GM19239 (cell line): ENCODE measurements around the gene ATP5MG.
A peak's percentile ranks its signal among the peaks of the same experiment; 100 is the strongest.
"Not testable (repeated sequence)": the region's sequence is repeated elsewhere in the genome, so short reads cannot be mapped to it uniquely, and the experiment has no call there.

Experiments used
- DNase-seq: peaks from one replicate; pipeline ENCODE4 v3.0.0; 2011; ENCODE audit warnings: low spot score; ENCODE audit not compliant: insufficient read length
- FAIRE-seq: peaks from 2 replicates; lab custom pipeline; 2011; peaks lifted over from hg19 to GRCh38; lab: Jason Lieb, UNC

Gene ATP5MG

DNA sequence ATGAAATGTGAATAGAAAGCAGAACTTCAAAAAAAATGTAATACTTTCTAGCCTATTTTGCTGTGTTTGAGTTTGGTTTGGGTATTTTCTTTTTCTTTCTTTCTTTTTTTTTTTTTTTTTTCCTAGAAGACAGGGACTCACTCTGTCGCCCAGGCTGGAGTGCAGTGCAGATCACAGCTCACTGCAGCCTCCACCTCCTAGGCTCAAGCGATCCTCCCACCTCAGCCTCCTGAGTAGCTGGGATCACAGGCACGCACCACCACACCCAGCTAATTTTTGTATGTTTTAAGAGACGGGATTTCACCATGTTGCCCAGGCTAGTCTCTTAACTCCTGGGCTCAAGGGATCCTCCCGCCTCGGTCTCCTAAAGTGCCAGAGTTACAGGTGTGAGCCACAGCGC lies 1.2 kb downstream of the ATP5MG start:
- DNase-seq, FAIRE-seq: not testable (repeated sequence)

DNA sequence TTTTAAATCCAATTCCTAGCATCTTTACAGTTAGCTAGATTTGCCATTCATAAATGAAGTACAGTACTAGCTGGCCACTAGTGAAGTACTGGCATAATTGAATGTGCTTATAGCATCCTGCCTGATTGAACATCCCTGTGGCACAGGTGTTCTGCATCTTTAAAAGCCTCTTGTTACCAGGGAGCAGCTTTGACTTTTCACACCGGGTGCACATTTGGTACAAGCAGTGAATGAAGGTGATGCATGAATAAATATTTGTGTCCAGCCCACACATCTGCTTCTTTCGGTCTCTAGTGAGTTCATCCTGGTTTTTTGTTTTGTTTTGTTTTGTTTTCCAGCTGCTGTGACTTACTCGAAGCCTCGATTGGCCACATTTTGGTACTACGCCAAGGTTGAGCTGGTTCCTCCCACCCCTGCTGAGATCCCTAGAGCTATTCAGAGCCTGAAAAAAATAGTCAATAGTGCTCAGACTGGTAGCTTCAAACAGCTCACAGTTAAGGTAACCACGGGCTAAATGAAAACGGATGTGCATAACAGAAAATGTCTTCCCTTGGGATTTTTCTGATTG lies 5.3 kb downstream of the ATP5MG start:
- DNase-seq (no peak), FAIRE-seq (peak; percentile 76)

DNA sequence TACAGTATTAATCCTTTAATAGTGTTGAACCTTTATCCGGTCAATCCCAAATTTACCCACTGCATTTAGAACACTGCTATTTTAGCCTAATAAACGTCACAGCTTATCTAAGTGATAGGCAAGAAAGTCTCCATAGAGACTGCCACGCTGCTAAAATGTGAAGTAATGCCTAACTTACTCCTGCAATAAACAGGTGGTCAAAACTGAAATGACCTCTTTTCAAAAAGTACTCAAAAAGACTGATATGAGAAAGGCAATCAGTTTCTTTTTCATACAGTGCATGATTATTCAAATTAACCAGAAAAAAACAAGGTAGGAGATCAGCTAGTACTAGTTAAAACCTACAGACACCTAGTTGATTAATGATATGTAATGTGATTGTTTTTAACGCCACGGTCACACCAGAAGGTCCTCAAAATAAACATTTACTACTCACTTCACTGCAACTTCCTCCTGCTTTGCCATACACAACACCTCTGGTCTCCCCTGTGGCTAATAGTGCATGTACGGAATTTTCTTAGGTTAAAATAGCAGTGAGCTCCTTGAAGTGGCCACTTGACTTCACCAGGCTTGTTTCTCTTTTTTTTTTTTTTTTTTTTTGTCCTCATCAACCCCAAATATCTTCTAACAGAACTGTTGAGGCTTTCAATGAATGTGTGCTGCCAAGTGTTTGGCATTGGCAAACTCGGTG lies 8.8 kb downstream of the ATP5MG start:
- DNase-seq (no peak), FAIRE-seq (peak; percentile 75)

DNA sequence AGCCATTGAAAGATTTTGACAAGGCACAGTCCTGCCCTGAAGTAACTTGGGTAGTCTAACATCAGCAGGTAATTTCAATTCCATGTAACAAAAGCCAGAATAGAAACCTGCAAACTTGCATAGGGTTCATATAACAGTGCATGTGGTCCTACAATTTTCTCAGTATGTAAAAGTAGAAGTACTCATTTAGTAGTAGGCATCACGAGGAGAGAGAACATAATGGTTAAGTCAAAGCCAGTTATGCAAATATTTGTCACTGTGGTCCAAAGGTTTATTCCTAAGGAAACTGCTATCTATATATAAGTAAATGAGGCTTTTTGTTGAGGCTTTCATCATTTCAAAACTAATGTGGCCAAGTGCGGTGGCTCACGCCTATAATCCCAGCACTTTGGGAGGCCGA lies 10.1 kb downstream of the ATP5MG start:
- FAIRE-seq, result no peak

DNA sequence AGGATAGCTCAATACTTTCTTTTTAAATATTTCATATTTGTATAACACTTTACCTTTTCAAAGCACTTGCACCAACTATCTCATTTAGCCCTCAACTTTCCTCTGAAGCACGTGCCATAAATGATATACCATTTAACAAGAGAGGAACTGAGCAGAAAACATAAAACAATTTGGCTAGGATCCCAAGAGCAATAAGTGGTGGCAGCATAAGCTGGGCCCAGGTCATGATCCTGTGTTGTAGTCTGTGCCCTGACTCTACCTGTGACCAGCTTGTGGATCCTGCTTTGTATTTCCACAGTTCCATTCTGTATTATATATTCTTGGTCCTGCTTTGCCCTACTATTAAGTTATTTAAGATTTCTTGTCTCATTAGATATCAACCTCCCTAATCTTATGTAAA lies 11.5 kb downstream of the ATP5MG start:
- no peak for DNase-seq
- FAIRE-seq, result no peak

More for the DNA sequence above, 10.1 kb downstream of the ATP5MG start:
- DNase-seq, result no peak

DNA sequence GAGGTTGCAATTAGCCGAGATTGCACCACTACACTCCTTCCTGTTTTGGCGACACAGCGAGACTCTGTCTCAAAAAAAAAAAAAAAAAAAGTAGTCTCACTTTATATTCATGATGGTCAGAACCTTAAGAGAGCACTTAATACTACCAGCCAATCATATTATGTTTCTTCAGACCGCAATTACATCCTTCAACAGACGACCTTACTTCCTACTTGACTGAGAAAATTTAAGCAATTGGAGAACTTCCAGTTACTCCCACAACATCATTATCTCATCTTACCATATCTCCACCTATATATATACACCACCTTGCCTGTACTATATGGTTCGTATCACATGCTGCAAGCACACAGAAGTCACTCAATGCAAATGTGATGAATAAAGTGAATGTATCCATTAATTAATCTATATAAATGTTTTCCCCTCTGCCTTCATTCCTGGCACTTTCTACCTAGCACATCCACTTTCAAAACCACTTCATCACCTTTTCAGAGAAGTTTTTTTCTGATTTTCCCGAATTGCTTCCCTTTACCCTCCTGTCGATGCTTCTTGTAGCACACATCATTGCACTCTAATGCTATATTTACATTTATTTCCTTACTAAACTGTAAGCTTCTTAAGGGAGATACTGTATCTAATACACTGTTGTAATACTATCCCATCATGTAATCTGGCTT lies 13.8 kb downstream of the ATP5MG start:
- no peak for DNase-seq
- FAIRE-seq, result no peak

DNA sequence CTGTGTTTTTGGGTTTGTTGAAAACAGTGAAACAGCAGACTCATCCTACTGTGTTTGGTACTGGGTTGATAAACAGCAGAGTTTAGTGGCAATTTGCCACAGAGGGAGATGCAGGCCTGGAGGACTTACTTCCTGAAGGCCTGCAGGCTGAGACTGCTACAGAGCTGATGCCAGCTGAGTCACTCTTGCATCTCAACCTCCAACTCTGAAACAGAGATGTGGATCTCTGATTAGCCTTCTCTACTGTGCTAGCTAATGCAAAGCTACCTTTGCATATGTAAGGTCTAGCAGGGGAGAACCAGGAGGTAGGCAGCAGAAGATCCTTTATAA lies 14.3 kb downstream of the ATP5MG start:
- FAIRE-seq (no peak), DNase-seq (no peak)

DNA sequence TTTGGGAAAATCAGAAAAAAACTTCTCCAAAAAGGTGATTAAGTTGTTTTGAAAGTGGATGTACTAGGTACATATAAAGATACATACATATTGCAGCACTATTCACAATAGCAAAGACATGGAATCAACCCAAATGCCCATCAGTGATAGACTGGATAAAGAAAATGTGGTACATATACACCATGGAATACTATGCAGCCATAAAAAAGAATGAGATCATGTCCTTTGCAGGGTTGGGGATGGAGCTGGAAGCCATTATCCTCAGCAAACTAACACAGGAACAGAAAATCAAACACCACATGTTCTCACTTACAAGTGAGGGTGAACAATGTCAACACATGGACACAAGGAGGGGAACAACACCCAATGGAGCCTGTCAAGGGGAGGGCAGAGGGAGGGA lies 15.5 kb downstream of the ATP5MG start:
- DNase-seq, FAIRE-seq: not testable (repeated sequence)

DNA sequence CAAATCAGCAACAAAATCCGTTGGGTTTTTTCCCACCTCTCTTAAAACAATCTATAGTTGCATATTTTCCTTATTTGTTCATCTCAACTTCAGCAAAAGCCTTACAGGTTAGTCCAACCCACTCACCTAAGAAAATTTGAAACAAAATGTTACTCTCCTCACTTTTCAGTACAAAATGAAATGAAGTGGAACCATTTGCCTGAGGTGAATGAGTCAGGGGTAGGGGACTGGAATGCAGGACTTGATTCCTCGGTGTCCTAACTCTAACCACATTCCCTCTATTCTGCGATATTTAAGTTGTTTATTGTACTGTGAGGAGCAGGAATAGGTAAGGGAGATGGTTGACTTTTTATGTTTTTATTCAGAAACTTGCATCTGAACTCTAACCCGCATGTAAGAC lies 16.4 kb downstream of the ATP5MG start:
- no peak for FAIRE-seq
- no peak for DNase-seq

DNA sequence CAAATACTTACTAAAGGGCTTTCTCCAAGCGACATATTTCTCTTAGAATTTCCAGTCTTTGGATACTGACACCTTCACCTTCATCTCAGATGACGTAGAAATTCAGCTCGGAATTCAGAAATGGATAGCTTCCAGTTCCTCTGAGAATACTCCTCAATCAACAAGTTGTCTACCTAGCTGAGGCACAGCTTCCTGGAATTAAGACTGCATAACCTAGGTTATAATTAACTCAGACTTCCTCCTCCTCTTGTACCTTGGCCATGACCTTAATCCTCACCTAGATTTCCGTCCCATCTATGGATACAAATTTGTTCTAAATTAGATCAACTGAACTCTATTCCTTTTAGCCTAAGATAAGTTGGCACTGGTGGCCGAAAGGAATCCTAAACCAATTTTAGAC lies 17.4 kb downstream of the ATP5MG start:
- FAIRE-seq (no peak), DNase-seq (no peak)

DNA sequence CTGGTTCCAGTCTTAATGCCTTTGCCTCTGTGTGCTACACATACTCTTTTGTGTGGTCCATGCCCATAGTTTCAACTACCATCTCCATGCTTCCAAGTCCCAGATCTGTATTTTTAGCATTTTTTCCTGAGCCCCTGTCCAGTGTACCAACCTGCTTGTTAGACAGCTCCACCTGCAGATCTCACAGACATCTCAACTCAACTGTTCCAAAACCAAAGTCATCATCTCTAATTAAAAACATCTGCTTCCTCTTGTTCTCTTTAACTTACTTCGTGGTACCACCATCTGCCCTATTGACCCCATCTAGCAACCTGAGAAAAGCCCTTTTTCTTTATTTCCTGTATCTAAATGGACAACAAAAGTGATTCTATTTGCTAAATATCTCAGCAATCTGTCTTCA lies 26.3 kb downstream of the ATP5MG start:
- FAIRE-seq (no peak), DNase-seq (no peak)

DNA sequence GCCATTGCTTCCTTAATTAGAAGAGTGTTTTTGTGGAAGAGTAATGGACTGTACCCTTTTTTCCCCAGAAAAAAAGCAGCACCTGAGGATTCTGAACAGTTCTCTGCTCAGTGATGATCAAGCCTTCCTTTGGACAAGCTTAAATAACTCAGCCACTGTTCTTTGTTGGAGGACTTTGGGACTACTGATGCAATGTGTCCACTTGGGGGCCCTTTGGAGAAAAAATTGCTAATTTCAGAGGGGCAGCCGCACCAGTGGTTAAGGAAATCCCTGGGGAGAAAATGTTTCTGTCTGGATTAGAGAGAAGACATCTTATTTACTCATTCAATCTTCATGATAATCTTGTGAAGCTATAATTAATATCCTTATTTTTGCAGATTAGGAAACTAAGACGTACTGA lies 29.6 kb downstream of the ATP5MG start:
- FAIRE-seq, result no peak

DNA sequence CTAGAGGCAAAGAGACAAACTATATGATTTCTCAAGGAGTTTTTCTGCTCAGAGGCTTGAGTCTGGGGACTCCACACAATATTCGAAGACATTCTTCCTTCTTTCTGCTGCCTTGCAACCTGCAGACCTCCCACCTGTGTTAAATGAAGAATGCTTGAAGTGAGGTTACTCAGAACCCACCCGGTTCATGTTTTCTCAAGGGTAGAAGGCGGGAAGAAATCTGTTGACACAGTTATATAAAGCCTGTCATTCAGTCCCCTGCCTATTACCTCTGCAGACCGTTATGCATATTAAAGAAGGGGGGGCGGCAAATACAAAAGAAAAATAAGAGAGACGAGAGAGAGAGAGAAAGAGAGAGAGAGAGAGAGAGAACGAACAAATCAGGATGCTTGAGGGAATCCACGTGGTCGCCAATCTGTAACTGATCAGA lies 32.7 kb downstream of the ATP5MG start:
- FAIRE-seq, result no peak

More for the DNA sequence above, 29.6 kb downstream of the ATP5MG start:
- no peak for DNase-seq

DNA sequence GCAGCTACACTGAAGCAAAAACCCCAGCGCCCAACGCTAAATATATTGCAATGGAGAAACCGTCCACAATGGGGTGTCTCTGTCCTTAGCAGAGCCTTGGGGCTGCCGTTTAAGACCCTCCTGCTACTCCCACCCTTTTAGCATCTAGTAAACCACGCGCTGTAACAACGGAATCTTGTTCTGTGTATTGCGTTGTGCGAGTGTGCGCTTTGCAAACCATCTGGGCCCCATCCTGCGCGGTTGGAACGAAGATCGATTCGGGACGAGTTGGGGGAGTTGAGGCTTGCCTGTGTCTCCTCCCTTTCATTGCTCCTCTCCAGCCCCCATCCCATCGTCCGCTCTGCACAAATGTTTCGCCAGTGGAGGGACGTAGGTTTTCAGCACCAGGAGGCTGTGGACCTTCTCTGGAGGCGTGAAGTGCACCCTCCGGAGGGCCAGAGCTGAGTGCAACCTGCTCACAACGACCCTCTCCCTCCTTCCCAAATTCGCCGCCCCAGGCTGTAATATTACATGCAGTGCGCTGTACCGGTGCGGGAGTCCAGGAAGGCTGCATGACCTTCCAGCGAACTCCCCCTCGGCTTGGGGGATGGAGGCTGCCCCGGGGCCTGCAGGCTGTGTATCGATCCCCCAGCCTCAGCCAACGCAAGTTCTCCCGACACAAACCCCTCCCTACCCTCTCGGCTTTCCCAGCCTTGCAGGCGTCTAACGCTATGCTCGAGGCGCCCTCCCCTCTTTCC lies 33.3 kb downstream of the ATP5MG start:
- peak; percentile 76 for FAIRE-seq
- no peak for DNase-seq

More for the DNA sequence above, 32.7 kb downstream of the ATP5MG start:
- no peak for DNase-seq

DNA sequence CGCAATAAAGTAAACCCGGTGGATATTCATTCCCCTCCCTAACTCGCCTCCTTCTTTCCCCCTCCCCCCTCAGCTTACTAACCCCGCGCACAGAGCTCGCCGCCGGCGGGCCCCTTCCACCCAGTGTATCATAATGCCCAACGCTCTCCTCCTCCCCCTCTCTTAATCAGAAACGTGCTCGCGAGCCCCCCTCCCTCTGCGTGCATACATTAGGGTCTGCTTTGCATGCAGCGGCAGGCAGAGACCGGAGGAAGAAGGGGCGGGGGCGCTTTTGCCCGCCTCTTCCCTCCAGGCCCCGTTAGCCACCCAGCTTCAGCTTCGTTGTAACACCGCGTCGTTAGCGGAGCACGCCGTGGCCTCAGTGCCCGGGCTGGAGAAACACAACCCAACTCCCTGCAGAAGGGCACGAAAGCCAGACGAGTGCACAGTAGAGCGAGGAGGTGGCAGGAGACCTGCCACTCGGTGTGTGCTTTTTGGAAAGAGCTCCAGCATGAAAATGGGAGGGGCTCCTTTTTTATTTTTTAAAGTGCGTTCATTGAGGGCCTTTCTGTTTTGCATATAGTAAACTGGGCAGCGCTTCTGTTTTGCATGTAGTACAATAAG lies 34.0 kb downstream of the ATP5MG start:
- DNase-seq (no peak), FAIRE-seq (peak; percentile 74)

DNA sequence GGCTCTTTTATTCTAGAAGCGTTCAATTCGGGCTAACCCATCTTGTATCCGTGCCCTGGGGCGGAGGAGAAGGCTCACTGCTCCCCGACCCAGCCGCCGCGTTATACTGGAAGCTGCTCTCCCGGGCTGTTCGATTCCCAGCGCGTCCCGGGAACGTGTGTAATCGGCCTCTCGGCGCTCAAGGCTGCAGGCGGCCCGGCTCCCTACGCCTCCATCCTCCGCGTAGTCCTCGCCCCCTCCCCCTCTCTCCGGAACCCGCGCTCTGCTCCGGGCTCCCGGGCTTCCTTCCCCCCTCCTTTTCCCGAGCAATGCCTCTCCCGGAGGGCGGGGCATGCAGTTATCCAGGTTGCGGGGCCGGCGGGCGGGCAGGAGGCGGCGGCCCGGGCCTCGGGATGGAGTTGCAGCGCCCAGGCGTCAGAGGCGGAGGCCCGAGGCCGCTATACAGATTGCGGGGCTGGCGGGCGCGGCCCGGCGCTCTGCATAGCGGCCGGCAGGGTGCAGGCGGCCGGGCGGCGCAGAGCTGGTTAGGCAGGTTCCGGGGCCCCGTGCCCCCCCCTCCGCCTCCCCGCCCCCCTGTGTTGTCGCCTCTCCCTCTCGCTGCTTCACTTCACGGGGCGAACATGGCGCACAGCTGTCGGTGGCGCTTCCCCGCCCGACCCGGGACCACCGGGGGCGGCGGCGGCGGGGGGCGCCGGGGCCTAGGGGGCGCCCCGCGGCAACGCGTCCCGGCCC lies 34.7 kb downstream of the ATP5MG start, which contains the start of gene KMT2A:
Gene KMT2A (plus strand): TSS at position 600 of the 732 bp plus-strand sequence. CDS start 21 bp downstream, at position 621.
- peak; percentile 77 for DNase-seq
- FAIRE-seq, result peak; percentile 70

DNA sequence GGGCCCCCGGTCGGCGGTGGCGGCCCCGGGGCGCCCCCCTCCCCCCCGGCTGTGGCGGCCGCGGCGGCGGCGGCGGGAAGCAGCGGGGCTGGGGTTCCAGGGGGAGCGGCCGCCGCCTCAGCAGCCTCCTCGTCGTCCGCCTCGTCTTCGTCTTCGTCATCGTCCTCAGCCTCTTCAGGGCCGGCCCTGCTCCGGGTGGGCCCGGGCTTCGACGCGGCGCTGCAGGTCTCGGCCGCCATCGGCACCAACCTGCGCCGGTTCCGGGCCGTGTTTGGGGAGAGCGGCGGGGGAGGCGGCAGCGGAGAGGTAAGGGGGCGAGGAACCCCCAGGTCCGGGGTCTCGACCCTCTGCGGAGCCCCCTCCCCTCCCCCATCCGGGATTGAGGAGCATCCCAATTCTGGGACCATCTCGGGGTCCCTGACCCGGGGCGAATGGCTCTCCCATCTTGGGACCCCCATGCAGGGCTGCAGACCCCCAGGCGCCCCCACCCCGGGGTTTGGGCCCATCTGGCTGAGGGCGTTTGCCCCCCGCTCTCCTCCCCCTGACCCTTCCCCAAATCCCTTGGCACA lies 35.3 kb downstream of the ATP5MG start:
- no peak for DNase-seq

DNA sequence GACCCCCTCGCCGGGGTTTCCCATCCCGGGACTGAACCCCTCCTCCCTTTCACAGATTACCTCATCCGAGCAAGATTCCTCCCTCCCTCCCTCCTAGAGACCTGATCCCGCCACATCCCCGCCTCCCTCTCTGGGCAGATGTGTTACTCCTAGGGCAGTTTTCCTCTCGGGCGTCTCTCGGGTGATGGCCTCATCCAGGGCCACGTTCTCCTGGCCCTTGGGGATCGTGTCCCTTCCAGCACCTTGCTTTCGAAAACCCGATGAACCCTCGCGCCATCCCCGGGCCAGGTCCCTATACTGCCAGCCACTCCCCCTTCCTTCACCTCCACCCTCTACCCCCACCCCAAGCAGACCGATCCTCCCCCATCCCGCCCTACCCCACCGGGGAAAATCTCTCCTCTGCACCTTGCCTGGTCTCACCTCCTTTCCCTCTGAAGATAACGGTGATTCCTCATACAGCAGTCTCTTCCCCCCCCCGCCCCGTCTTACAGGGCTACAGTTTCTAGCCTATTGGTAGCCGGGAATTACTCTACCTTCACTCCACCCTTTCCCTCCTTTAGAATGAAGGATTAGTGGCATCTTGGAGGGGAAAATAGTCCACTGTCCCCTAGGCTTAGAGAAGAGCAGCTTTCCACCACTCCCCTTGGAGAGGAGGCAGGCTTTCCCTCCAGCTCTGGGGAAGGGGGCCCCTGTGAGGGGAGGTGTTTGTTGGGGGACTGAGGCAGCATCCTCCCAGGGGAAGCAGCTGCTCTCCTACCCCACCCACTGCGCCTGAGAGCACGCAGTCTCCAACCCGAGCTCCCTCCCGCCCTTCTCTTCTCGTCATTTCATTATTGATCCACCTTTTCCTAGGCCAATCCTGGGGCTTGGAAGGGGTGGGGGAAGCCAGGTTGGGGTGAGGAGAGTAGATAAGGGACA lies 36.1 kb downstream of the ATP5MG start:
- peak; percentile 72 for FAIRE-seq
- no peak for DNase-seq

More for the DNA sequence above, 35.3 kb downstream of the ATP5MG start:
- no peak for FAIRE-seq
